Measurements from ENCODE around the gene KCNC3.

DNA sequence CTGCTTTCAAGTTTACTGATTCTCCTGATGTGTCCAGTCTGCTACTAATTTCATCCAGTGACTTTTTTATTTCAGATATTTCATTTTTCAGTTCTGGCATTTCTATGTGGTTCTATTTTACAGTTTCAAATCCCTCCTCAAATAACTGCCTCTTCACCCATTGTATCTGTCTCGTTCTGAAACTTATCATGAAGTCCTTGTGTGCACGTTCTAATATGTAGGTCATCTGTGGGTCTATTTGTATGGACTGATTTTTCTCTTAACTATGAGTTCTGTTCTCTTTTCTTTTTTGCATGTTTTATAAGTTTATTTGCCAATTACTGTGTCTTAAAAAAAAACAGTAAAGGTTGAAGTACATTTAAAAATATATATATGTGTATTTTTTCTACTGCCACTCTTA lies 43.3 kb downstream of the KCNC3 start:
- TF ChIP-seq, protein P1, sequence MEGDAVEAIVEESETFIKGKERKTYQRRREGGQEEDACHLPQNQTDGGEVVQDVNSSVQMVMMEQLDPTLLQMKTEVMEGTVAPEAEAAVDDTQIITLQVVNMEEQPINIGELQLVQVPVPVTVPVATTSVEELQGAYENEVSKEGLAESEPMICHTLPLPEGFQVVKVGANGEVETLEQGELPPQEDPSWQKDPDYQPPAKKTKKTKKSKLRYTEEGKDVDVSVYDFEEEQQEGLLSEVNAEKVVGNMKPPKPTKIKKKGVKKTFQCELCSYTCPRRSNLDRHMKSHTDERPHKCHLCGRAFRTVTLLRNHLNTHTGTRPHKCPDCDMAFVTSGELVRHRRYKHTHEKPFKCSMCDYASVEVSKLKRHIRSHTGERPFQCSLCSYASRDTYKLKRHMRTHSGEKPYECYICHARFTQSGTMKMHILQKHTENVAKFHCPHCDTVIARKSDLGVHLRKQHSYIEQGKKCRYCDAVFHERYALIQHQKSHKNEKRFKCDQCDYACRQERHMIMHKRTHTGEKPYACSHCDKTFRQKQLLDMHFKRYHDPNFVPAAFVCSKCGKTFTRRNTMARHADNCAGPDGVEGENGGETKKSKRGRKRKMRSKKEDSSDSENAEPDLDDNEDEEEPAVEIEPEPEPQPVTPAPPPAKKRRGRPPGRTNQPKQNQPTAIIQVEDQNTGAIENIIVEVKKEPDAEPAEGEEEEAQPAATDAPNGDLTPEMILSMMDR (IDR thresholded peaks at IDR 0.05; ENCODE audit: extremely low read depth in 1 of 2, insufficient read depth in 1 of 2, low read depth in 1 of 2, low read length in 2 of 2): no peak
- TF ChIP-seq POLR2A (IDR thresholded peaks at IDR 0.05; ENCODE audit: low read depth, low read length) (no peak), EZH2 (IDR thresholded peaks at IDR 0.05; ENCODE audit: borderline replicate concordance, low read depth, low read length, severe bottlenecking) (no peak), MYC (IDR thresholded peaks at IDR 0.05; ENCODE audit: low read depth, low read length) (no peak), POLR2AphosphoS5 (IDR thresholded peaks at IDR 0.05; ENCODE audit: insufficient read depth, low read depth, low read length) (no peak), GATA2 (IDR thresholded peaks at IDR 0.05; ENCODE audit: insufficient read depth, insufficient read length, low read depth, low read length) (no peak), MAX (IDR thresholded peaks at IDR 0.05; ENCODE audit: insufficient read depth, insufficient read length) (no peak)

All from endothelial cell of umbilical vein (primary cell).